Fibroblast of lung (primary cell): ENCODE measurements around the gene LPP. TPM values are rescaled to one million over a fixed set of nuclear protein-coding genes. Genes with fewer than 3 reads are reported as not detected.

ENCODE experiments used
- DNase-seq, 2 donors: peaks; one replicate each; pipeline versions ENCODE4 v3.0.0 to v3.0.0-alpha.2; 2010; ENCODE audit warnings: low read depth in 2 of 2
- H2AFZ ChIP-seq: 2 replicates; pipeline ENCODE4 v1.5.1; 2012; ENCODE audit warnings: low read length, control low read depth, inconsistent platforms
- H3K27ac ChIP-seq: 2 replicates; pipeline ENCODE4 v1.5.1; 2011; ENCODE audit warnings: low read length, control low read depth; ENCODE audit not compliant: insufficient read depth
- H3K27me3 ChIP-seq: 2 replicates; pipeline ENCODE4 v1.5.1; 2011; ENCODE audit warnings: mild to moderate bottlenecking, low read length; ENCODE audit not compliant: control insufficient read depth, insufficient read depth
- H3K36me3 ChIP-seq: 2 replicates; pipeline ENCODE4 v1.5.1; 2011; ENCODE audit warnings: low read length; ENCODE audit not compliant: control insufficient read depth, insufficient read depth
- H3K4me1 ChIP-seq: 2 replicates; pipeline ENCODE4 v1.5.1; 2011; ENCODE audit warnings: low read length; ENCODE audit not compliant: control insufficient read depth, insufficient read depth; ENCODE audit errors: extremely low read depth
- H3K4me2 ChIP-seq: 2 replicates; pipeline ENCODE4 v1.5.1; 2011; ENCODE audit warnings: low read length, control low read depth; ENCODE audit not compliant: insufficient read depth; ENCODE audit errors: extremely low read depth
- H3K4me3 ChIP-seq, 4 experiments: fragments of 200-600 bp in 1 of 4; sonication (generic) in 1 of 4; replicated peaks in 1 of 4; 2 replicates each; pipeline ENCODE4 v1.5.1; 2011 to 2016; ENCODE audit warnings: low read length in 4 of 4, low read depth in 3 of 4, mild to moderate bottlenecking in 3 of 4, control low read depth in 2 of 4, inconsistent platforms in 1 of 4, mixed read lengths in 1 of 4; ENCODE audit not compliant: insufficient read depth in 1 of 4; ENCODE audit errors: control extremely low read depth in 1 of 4
- H3K79me2 ChIP-seq: 2 replicates; pipeline ENCODE4 v1.5.1; 2012; ENCODE audit warnings: mild to moderate bottlenecking, low read length, inconsistent platforms; ENCODE audit not compliant: control insufficient read depth, insufficient read depth
- H3K9ac ChIP-seq: 2 replicates; pipeline ENCODE4 v1.5.1; 2011; ENCODE audit warnings: mild to moderate bottlenecking, low read length, control low read depth; ENCODE audit not compliant: insufficient read depth
- H3K9me3 ChIP-seq: 2 replicates; pipeline ENCODE4 v1.5.1; 2012; ENCODE audit warnings: low read depth, low read length; ENCODE audit not compliant: control insufficient read depth, insufficient read depth
- H4K20me1 ChIP-seq: 2 replicates; pipeline ENCODE4 v1.5.1; 2011; ENCODE audit warnings: low read length; ENCODE audit not compliant: control insufficient read depth, insufficient read depth; ENCODE audit errors: extremely low read depth
- EZH2 ChIP-seq: IDR thresholded peaks from 2 replicates; pipeline ENCODE4 v1.5.1; 2012; ENCODE audit warnings: low read length, control low read depth, mild to moderate bottlenecking; ENCODE audit errors: missing control alignments
- polyA plus RNA-seq, 2 donors: library from polyadenylated mRNA; depleted of rRNA in 1 of 2; stranded (reverse) in 1 of 2; unstranded in 1 of 2; fragments of >200 nt; gene quantifications; 2 replicates each; pipeline ENCODE4 v1.2.1, GENCODE V29; 2011 to 2012; ENCODE audit warnings: missing spikeins in 1 of 2
- total RNA-seq: library from RNA; depleted of rRNA; stranded (reverse); fragments of >200 nt; gene quantifications from 2 replicates; pipeline ENCODE4 v1.2.1, GENCODE V29; 2014
- TF ChIP-seq, protein P1 (sequence below), 2 donors: IDR thresholded peaks in 1 of 2; conservative IDR thresholded peaks in 1 of 2; 1 replicate in 1 of 2; 2 replicates in 1 of 2; pipeline ENCODE4 v1.5.1; 2011 to 2012; ENCODE audit warnings: low read length in 2 of 2, control low read depth in 1 of 2, inconsistent platforms in 1 of 2, low read depth in 1 of 2, mild to moderate bottlenecking in 1 of 2

Gene LPP
- total and polyA plus RNA-seq, 2 donors (not counting 1 experiment from before 2014, with no cell fraction given) = 69.0 to 124 TPM

DNA sequence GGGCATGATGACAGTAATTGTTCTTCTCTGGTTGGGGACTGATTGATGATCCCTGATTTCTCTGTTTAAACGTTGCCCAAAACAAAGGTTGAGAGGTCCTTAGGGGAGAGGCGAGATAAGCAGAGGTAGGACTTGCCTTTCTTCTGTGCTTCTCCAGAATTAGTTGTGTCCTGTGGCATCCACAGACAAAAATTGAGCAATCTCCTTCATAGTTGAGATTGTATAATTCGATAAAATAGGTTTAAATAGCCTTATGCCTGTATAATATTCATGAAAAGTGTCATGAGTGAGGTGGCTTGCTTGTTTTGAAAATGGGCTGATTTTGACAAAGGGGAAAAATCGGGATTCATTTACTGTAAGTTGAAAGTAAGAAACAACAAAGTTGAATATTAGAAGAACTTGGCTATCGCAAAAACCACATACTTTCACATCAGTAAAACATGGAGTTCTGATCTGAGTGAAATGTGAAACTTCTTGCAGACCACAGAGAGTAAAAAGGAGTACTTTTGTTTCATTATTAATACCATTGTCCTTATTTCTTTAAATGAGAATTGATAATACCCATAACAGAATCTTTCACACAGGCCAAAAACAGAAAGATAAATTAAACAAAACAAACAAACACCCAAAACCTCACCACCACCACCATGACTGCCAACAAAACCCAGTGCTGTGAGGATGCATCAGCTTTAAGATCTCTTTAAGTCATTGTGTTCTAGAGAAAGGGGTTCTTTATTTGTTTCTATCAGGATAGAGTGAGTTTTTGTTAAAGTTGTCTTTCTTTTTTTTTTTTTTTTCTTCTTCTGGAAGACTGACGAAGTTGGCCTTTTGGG lies 155.7 kb downstream of the LPP start:
- no peaks in the 10 kb centered on the region for H3K4me1 ChIP-seq
- no peaks in the 10 kb centered on the region for H3K9me3 ChIP-seq
- H3K4me2 ChIP-seq = no peak overlapping the region
- H3K9ac ChIP-seq = no peak overlapping the region
- no peaks in the 10 kb centered on the region for H3K27me3 ChIP-seq
- H4K20me1 ChIP-seq = peaks cover 4% of the 10 kb centered on the region
- H3K79me2 ChIP-seq = peaks cover 33% of the 10 kb centered on the region
- H3K36me3 ChIP-seq = no peaks in the 10 kb centered on the region
- DNase-seq = no peak
- no peak overlapping the region for H3K4me3 ChIP-seq
- no peak for TF ChIP-seq EZH2
- TF ChIP-seq, protein P1, sequence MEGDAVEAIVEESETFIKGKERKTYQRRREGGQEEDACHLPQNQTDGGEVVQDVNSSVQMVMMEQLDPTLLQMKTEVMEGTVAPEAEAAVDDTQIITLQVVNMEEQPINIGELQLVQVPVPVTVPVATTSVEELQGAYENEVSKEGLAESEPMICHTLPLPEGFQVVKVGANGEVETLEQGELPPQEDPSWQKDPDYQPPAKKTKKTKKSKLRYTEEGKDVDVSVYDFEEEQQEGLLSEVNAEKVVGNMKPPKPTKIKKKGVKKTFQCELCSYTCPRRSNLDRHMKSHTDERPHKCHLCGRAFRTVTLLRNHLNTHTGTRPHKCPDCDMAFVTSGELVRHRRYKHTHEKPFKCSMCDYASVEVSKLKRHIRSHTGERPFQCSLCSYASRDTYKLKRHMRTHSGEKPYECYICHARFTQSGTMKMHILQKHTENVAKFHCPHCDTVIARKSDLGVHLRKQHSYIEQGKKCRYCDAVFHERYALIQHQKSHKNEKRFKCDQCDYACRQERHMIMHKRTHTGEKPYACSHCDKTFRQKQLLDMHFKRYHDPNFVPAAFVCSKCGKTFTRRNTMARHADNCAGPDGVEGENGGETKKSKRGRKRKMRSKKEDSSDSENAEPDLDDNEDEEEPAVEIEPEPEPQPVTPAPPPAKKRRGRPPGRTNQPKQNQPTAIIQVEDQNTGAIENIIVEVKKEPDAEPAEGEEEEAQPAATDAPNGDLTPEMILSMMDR (conservative IDR thresholded peaks at IDR 0.05 in 1 of 2, IDR thresholded peaks at IDR 0.05 in 1 of 2; ENCODE audit: low read depth in 1 of 2, low read length in 2 of 2) = no peak
- no peak overlapping the region for H2AFZ ChIP-seq
- no peak overlapping the region for H3K27ac ChIP-seq

DNA sequence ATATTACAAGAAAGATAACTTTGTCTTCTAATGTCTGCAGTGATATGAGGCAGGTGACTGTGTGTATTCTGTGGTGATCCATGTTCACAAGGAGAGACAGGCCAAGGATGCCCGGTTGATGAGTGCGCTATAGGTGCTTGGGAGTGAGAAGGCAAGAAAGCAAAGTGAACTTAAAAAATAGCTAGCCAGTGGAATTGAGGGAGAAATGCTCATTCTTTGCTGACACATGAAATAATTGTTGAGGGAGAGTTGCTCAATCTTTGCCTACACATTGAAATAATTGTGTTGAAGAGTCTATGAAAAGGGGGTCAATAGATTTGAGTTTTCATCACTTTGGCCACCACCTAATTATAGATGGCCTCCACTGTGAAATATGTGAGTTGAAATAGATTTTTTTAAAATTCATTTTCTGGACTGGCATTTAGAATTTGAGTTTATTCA lies 156.3 kb downstream of the LPP start:
- Histone ChIP-seq H3K36me3 (no peaks in the 10 kb centered on the region), H3K9me3 (no peaks in the 10 kb centered on the region), H3K9ac (no peak overlapping the region), H3K79me2 (peaks cover 33% of the 10 kb centered on the region), H4K20me1 (peaks cover 4% of the 10 kb centered on the region), H3K4me1 (no peaks in the 10 kb centered on the region), H3K27ac (no peak overlapping the region), H3K27me3 (no peaks in the 10 kb centered on the region), H3K4me3 (no peak overlapping the region), H2AFZ (no peak overlapping the region), H3K4me2 (no peak overlapping the region)
- no peak for DNase-seq
- no peak for TF ChIP-seq EZH2
- TF ChIP-seq, protein P1 (conservative IDR thresholded peaks at IDR 0.05 in 1 of 2, IDR thresholded peaks at IDR 0.05 in 1 of 2; ENCODE audit: low read depth in 1 of 2, low read length in 2 of 2) = no peak

DNA sequence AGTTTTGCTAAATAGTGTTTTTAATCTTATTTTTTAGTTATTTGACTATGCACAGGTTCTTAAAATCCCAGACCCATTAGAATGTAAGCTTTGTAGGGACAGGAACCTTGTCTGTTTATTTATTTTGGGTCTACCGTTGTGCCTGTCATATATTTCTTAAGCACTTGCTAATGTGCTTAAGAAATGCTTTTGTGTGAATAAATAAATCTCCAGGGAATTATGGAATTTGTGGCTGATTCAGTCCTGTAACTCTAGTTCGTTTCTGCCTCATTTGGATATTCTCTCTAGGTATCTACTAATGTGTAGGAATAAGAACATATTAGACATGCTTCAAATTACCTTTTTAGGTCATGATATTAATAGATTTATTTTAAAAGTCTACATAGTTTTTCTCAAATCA lies 161.6 kb downstream of the LPP start:
- TF ChIP-seq, protein P1 (conservative IDR thresholded peaks at IDR 0.05 in 1 of 2, IDR thresholded peaks at IDR 0.05 in 1 of 2; ENCODE audit: low read depth in 1 of 2, low read length in 2 of 2) = no peak
- TF ChIP-seq EZH2 = no peak
- peaks cover 3% of the 10 kb centered on the region for H4K20me1 ChIP-seq
- no peaks in the 10 kb centered on the region for H3K9me3 ChIP-seq
- H3K4me1 ChIP-seq = peaks cover 12% of the 10 kb centered on the region
- peak in 1 of 2 donors; percentile 44 for DNase-seq
- no peaks in the 10 kb centered on the region for H3K36me3 ChIP-seq
- H3K27me3 ChIP-seq = no peaks in the 10 kb centered on the region
- H3K4me3 ChIP-seq = no peak overlapping the region
- H3K27ac ChIP-seq = no peak overlapping the region
- no peak overlapping the region for H3K4me2 ChIP-seq
- H3K9ac ChIP-seq = no peak overlapping the region
- H2AFZ ChIP-seq = no peak overlapping the region
- H3K79me2 ChIP-seq = peaks cover 24% of the 10 kb centered on the region
